Effector memory CD8-positive, alpha-beta T cell (primary cell): ENCODE measurements around the gene OR6K2.
"Not testable (repeated sequence)": the region's sequence is repeated elsewhere in the genome, so short reads cannot be mapped to it uniquely, and the experiment has no call there.

ENCODE experiments used
- ATAC-seq: fragments of 150-1000 bp; cut with Tn5 transposase; replicated peaks from 2 replicates; pipeline ENCODE4 v1.10.0; 2021; ENCODE audit warnings: mild to moderate bottlenecking, moderate library complexity
- DNase-seq, 3 experiments: peaks; one replicate each; pipeline ENCODE4 v3.0.0; 2021
- H3K27ac Mint-ChIP-seq, 2 donors: one replicate each; pipeline ENCODE4 v1.8.0; 2022; ENCODE audit warnings: mild to moderate bottlenecking in 2 of 2, mixed read lengths in 2 of 2, moderate library complexity in 2 of 2
- H3K27me3 Mint-ChIP-seq, 2 donors: one replicate each; pipeline ENCODE4 v1.8.0; 2022; ENCODE audit warnings: mixed read lengths in 2 of 2
- H3K36me3 Mint-ChIP-seq: one replicate; pipeline ENCODE4 v1.8.0; 2022; ENCODE audit warnings: mild to moderate bottlenecking, moderate library complexity, mixed read lengths; ENCODE audit not compliant: insufficient read depth
- H3K4me1 Mint-ChIP-seq, 2 donors: one replicate each; pipeline ENCODE4 v1.8.0; 2022; ENCODE audit warnings: low read depth in 2 of 2, mixed read lengths in 2 of 2
- H3K4me3 Mint-ChIP-seq, 2 donors: one replicate each; pipeline ENCODE4 v1.8.0; 2022; ENCODE audit warnings: mild to moderate bottlenecking in 2 of 2, mixed read lengths in 2 of 2, moderate library complexity in 2 of 2
- H3K9me3 Mint-ChIP-seq, 2 donors: one replicate each; pipeline ENCODE4 v1.8.0; 2022; ENCODE audit warnings: mixed read lengths in 2 of 2

Gene OR6K2

GRCh38 chr1:158694596-158694995 lies 5.9 kb downstream of the OR6K2 start:
- no peak for DNase-seq
- H3K4me1 Mint-ChIP-seq, result no peaks in the 10 kb centered on the region
- no peak overlapping the region for H3K4me3 Mint-ChIP-seq
- H3K9me3 Mint-ChIP-seq, result no peaks in the 10 kb centered on the region
- no peak overlapping the region for H3K27ac Mint-ChIP-seq
- no peak for ATAC-seq
- peaks cover 22 to 37% of the 10 kb centered on the region in 2 donors for H3K27me3 Mint-ChIP-seq
- H3K36me3 Mint-ChIP-seq, result no peaks in the 10 kb centered on the region

- Mint-ChIP-seq H3K4me3 (no peak overlapping the region), H3K9me3 (no peaks in the 10 kb centered on the region), H3K27me3 (peaks cover 18 to 45% of the 10 kb centered on the region in 2 donors), H3K27ac (no peak overlapping the region), H3K4me1 (no peaks in the 10 kb centered on the region), H3K36me3 (no peaks in the 10 kb centered on the region)
- DNase-seq (no peak), ATAC-seq (no peak)
These were observed 8.1 kb downstream of the OR6K2 start for GRCh38 chr1:158692356-158692755.

- no peak for ATAC-seq
- H3K36me3 Mint-ChIP-seq, result no peaks in the 10 kb centered on the region
- no peak overlapping the region for H3K4me3 Mint-ChIP-seq
- no peak for DNase-seq
- H3K27ac Mint-ChIP-seq, result no peak overlapping the region
- no peaks in the 10 kb centered on the region for H3K9me3 Mint-ChIP-seq
- peaks cover 22 to 45% of the 10 kb centered on the region in 2 donors for H3K27me3 Mint-ChIP-seq
- no peaks in the 10 kb centered on the region for H3K4me1 Mint-ChIP-seq
These were observed 8.5 kb downstream of the OR6K2 start for GRCh38 chr1:158691907-158692306.

GRCh38 chr1:158691149-158691548 lies 9.3 kb downstream of the OR6K2 start:
- H3K9me3 Mint-ChIP-seq, H3K36me3 Mint-ChIP-seq, H3K27ac Mint-ChIP-seq, ATAC-seq, DNase-seq, H3K4me3 Mint-ChIP-seq, H3K4me1 Mint-ChIP-seq: not testable (repeated sequence)
- peaks cover 27 to 47% of the 10 kb centered on the region in 2 donors for H3K27me3 Mint-ChIP-seq

GRCh38 chr1:158689875-158690274 lies 10.6 kb downstream of the OR6K2 start:
- Mint-ChIP-seq H3K9me3 (no peaks in the 10 kb centered on the region), H3K36me3 (no peaks in the 10 kb centered on the region), H3K4me3 (no peak overlapping the region), H3K27me3 (peaks cover 30 to 44% of the 10 kb centered on the region in 2 donors), H3K4me1 (no peaks in the 10 kb centered on the region), H3K27ac (no peak overlapping the region)
- ATAC-seq (no peak), DNase-seq (no peak)

- DNase-seq, result no peak
- peaks cover 30 to 47% of the 10 kb centered on the region in 2 donors for H3K27me3 Mint-ChIP-seq
- H3K9me3 Mint-ChIP-seq, result no peaks in the 10 kb centered on the region
- no peak overlapping the region for H3K4me3 Mint-ChIP-seq
- no peaks in the 10 kb centered on the region for H3K4me1 Mint-ChIP-seq
- H3K27ac Mint-ChIP-seq, result no peak overlapping the region
- no peak for ATAC-seq
- no peaks in the 10 kb centered on the region for H3K36me3 Mint-ChIP-seq
These were observed 11.3 kb downstream of the OR6K2 start for GRCh38 chr1:158689110-158689509.

- not testable (repeated sequence) for DNase-seq, H3K27ac Mint-ChIP-seq, ATAC-seq, H3K4me3 Mint-ChIP-seq, H3K4me1 Mint-ChIP-seq, H3K36me3 Mint-ChIP-seq, H3K9me3 Mint-ChIP-seq
- peaks cover 37 to 49% of the 10 kb centered on the region in 2 donors for H3K27me3 Mint-ChIP-seq
These were observed 12.1 kb downstream of the OR6K2 start for GRCh38 chr1:158688343-158688742.

GRCh38 chr1:158687037-158687436 lies 13.4 kb downstream of the OR6K2 start:
- Mint-ChIP-seq H3K27ac (no peak overlapping the region), H3K36me3 (no peaks in the 10 kb centered on the region), H3K27me3 (peaks cover 46 to 53% of the 10 kb centered on the region in 2 donors), H3K4me1 (no peaks in the 10 kb centered on the region), H3K9me3 (no peaks in the 10 kb centered on the region), H3K4me3 (no peak overlapping the region)
- no peak for DNase-seq
- no peak for ATAC-seq

GRCh38 chr1:158686111-158687009 lies 14.1 kb downstream of the OR6K2 start, which contains the start of gene SPTA1:
SPTA1 (minus strand) TSS chr1:158686715; CDS start chr1:158686517, 198 bp downstream.
- Mint-ChIP-seq H3K36me3 (no peaks in the 10 kb centered on the region), H3K27ac (no peak within 1 kb of the TSS)

GRCh38 chr1:158685085-158685484 lies 15.4 kb downstream of the OR6K2 start:
- ATAC-seq (no peak), DNase-seq (no peak)
- peaks cover 47 to 53% of the 10 kb centered on the region in 2 donors for H3K27me3 Mint-ChIP-seq
- H3K27ac Mint-ChIP-seq, result no peak overlapping the region
- H3K4me3 Mint-ChIP-seq, result no peak overlapping the region
- H3K4me1 Mint-ChIP-seq, result no peaks in the 10 kb centered on the region
- no peaks in the 10 kb centered on the region for H3K9me3 Mint-ChIP-seq
- no peaks in the 10 kb centered on the region for H3K36me3 Mint-ChIP-seq

More at GRCh38 chr1:158686111-158687009, 14.1 kb downstream of the OR6K2 start, which contains the start of gene SPTA1:
- no peak for ATAC-seq
- H3K9me3 Mint-ChIP-seq, result no peaks in the 10 kb centered on the region
- H3K4me1 Mint-ChIP-seq, result no peaks in the 10 kb centered on the region
- no peak within 1 kb of the TSS for H3K4me3 Mint-ChIP-seq
- DNase-seq, result no peak
- peaks cover 52 to 53% of the 10 kb centered on the region in 2 donors for H3K27me3 Mint-ChIP-seq

- Mint-ChIP-seq H3K4me3 (no peak overlapping the region), H3K27ac (no peak overlapping the region), H3K9me3 (no peaks in the 10 kb centered on the region), H3K36me3 (no peaks in the 10 kb centered on the region), H3K27me3 (peaks cover 35 to 41% of the 10 kb centered on the region in 2 donors), H3K4me1 (no peaks in the 10 kb centered on the region)
- no peak for ATAC-seq
- DNase-seq, result no peak
These were observed 18.8 kb downstream of the OR6K2 start for GRCh38 chr1:158681606-158682005.

- Mint-ChIP-seq H3K36me3 (no peaks in the 10 kb centered on the region), H3K9me3 (no peaks in the 10 kb centered on the region), H3K4me1 (peaks cover 2 to 4% of the 10 kb centered on the region in 2 donors), H3K27ac (no peak overlapping the region), H3K4me3 (no peak overlapping the region), H3K27me3 (peaks cover 22 to 28% of the 10 kb centered on the region in 2 donors)
- DNase-seq (no peak), ATAC-seq (no peak)
These were observed 21.2 kb downstream of the OR6K2 start for GRCh38 chr1:158679289-158679688.

- Mint-ChIP-seq H3K27ac (no peak overlapping the region), H3K4me3 (no peak overlapping the region), H3K27me3 (peaks cover 11 to 18% of the 10 kb centered on the region in 2 donors), H3K4me1 (peaks cover 2 to 4% of the 10 kb centered on the region in 2 donors), H3K36me3 (no peaks in the 10 kb centered on the region), H3K9me3 (no peaks in the 10 kb centered on the region)
- DNase-seq (no peak), ATAC-seq (no peak)
These were observed 24.7 kb downstream of the OR6K2 start for GRCh38 chr1:158675563-158676323.
